Adrenal gland (tissue), 12 donors: ENCODE data around the gene NAV2. TPM values are rescaled to one million over a fixed set of nuclear protein-coding genes. Genes with fewer than 3 reads are reported as not detected.

Experiments used
- DNase-seq, 7 donors: peaks; one replicate each; pipeline ENCODE4 v3.0.0-alpha.2; 2019 to 2020
- H3K27ac ChIP-seq, 5 donors: fragments of 200-600 bp; sonication (generic) in 4 of 5; 1 replicate in 3 of 5; 2 replicates in 2 of 5; pipeline versions ENCODE4 v1.5.1 to v1.8.0; 2016 to 2020; ENCODE audit warnings: mild to moderate bottlenecking in 1 of 5
- H3K27me3 ChIP-seq: fragments of 200-600 bp; 2 replicates; pipeline ENCODE4 v1.8.0; 2021
- H3K36me3 ChIP-seq, 2 donors: fragments of 200-600 bp; replicated peaks in 1 of 2; 1 replicate in 1 of 2; 2 replicates in 1 of 2; pipeline versions ENCODE4 v1.5.1 to v1.8.0; 2018 to 2022
- H3K4me1 ChIP-seq, 2 donors: fragments of 200-600 bp; replicated peaks in 1 of 2; 1 replicate in 1 of 2; 2 replicates in 1 of 2; pipeline versions ENCODE4 v1.5.1 to v1.8.0; 2018 to 2021
- H3K4me3 ChIP-seq, 4 donors: fragments of 200-600 bp; sonication (generic) in 3 of 4; one replicate each; pipeline ENCODE4 v1.5.1; 2016 to 2018
- H3K9me3 ChIP-seq, 3 donors: fragments of 200-600 bp; sonication (generic) in 1 of 3; replicated peaks in 1 of 3; 1 replicate in 2 of 3; 2 replicates in 1 of 3; pipeline versions ENCODE4 v1.5.1 to v1.8.0; 2016 to 2021
- CTCF ChIP-seq, 6 experiments: fragments of 450-650 bp in 4 of 6; fragments of 200-600 bp in 2 of 6; sonication (generic) in 1 of 6; IDR thresholded peaks; 1 replicate in 5 of 6; 2 replicates in 1 of 6; pipeline versions ENCODE4 v1.5.1 to v1.8.0; 2016 to 2021; ENCODE audit warnings: antibody characterized with exemption in 6 of 6, mild to moderate bottlenecking in 2 of 6, moderate library complexity in 1 of 6
- POLR2A ChIP-seq, 2 donors: fragments of 450-650 bp; IDR thresholded peaks; one replicate each; pipeline ENCODE4 v1.6.1; 2017; ENCODE audit warnings: antibody characterized with exemption in 2 of 2, mild to moderate bottlenecking in 2 of 2, moderate library complexity in 1 of 2
- WGBS, 4 donors: extraction: QIAGEN DNeasy Blood & Tissue Kit in 2 of 4; methylation state at CpG; one replicate each; pipeline versions ENCODE4 v1.1.5 to v1.1.7; 2013 to 2017; 5-methylcytosine and 5-hydroxymethylcytosine counted together
- intact Hi-C, 2 donors: fragments of 100-400 bp; cut with DNase I; formaldehyde crosslinking; loops; one replicate each; pipeline versions ENCODE4 v1.14.1 to v1.15.0; 2022 to 2023
- polyA plus RNA-seq, 3 donors: library from polyadenylated mRNA; stranded (reverse); fragments of 200-250 nt in 2 of 3; fragments of 350-450 nt in 1 of 3; fragmentation: Illumina TruSeq in 1 of 3; extraction: RNeasy Lipid Tissue Mini Kit (QIAGEN cat#74804) in 1 of 3; gene quantifications; one replicate each; pipeline ENCODE4 v1.2.3, GENCODE V29; 2013 to 2014
- total RNA-seq, 9 donors: library from RNA; depleted of rRNA in 4 of 9; stranded (reverse); fragments of >200 nt in 4 of 9; fragments of 120-200 nt in 1 of 9; fragmentation: NEBNext Ultra II Directional in 1 of 9; extraction: Animal tissue kit (Norgen Biotek cat#: 25700) in 1 of 9; gene quantifications; one replicate each; pipeline versions ENCODE4 v1.1.0 to v1.2.4, GENCODE V29; 2013 to 2023
- donor health status: healthy with polysubstance abuse.
- donor health status: Bipolar disorder and iron deficiency.
- donor health status: DM: yes; HTN: yes; CAD: no.
- donor health status: DM: no; HTN: no; CAD: no.
- donor health status: DM: no; HTN: no; CAD: no.
- donor health status: DM: yes; HTN: yes; CAD: no.

Gene NAV2
- total and polyA plus RNA-seq, 12 donors: 1.6 to 9.2 (median 5.5) TPM

GRCh38 chr11:20000351-20001134 lies 287.9 kb downstream of the NAV2 start:
- DNase-seq: no peak
- H3K9me3 ChIP-seq: no peaks in the 10 kb centered on the region
- no peaks in the 10 kb centered on the region for H3K27me3 ChIP-seq
- H3K36me3 ChIP-seq: no peaks in the 10 kb centered on the region
- no peak overlapping the region for H3K27ac ChIP-seq
- H3K4me1 ChIP-seq: peaks cover 0 to 3% of the 10 kb centered on the region in 2 donors
- intact Hi-C loops: no loop called here
- H3K4me3 ChIP-seq: no peak overlapping the region
- TF ChIP-seq POLR2A (IDR thresholded peaks at IDR 0.05) (no peak), CTCF (IDR thresholded peaks at IDR 0.05) (no peak)
- whole genome bisulfite sequencing, 4 donors: 77 to 85% (median 80%) methylated on average over 13 of the region's 13 CpGs

- H3K27ac ChIP-seq: no peak overlapping the region
- H3K9me3 ChIP-seq: no peaks in the 10 kb centered on the region
- H3K27me3 ChIP-seq: no peaks in the 10 kb centered on the region
- H3K36me3 ChIP-seq: no peaks in the 10 kb centered on the region
- 85 to 92% (median 89%) methylated on average over 12 of the region's 12 CpGs for WGBS, 4 donors
- TF ChIP-seq POLR2A (IDR thresholded peaks at IDR 0.05) (no peak), CTCF (IDR thresholded peaks at IDR 0.05) (no peak)
- no peak overlapping the region for H3K4me3 ChIP-seq
- H3K4me1 ChIP-seq: no peaks in the 10 kb centered on the region
- intact Hi-C loops: no loop called here
- DNase-seq: no peak
Measured at GRCh38 chr11:20002312-20003216, 289.9 kb downstream of the NAV2 start.

- no peaks in the 10 kb centered on the region for H3K27me3 ChIP-seq
- intact Hi-C loops: no loop called here
Measured at GRCh38 chr11:20003351-20003750, 290.7 kb downstream of the NAV2 start.

More at GRCh38 chr11:20003351-20003750, 290.7 kb downstream of the NAV2 start:
- Histone ChIP-seq H3K36me3 (no peaks in the 10 kb centered on the region), H3K9me3 (no peaks in the 10 kb centered on the region), H3K27ac (no peak overlapping the region), H3K4me1 (no peaks in the 10 kb centered on the region), H3K4me3 (no peak overlapping the region)
- WGBS, 4 donors: 95 to 98% (median 98%) methylated on average over 4 of the region's 4 CpGs
- no peak for TF ChIP-seq CTCF (IDR thresholded peaks at IDR 0.05)
- no peak for TF ChIP-seq POLR2A (IDR thresholded peaks at IDR 0.05)
- no peak for DNase-seq
